Ovary (tissue), 9 donors: Measurements from ENCODE around the gene ABHD18. TPM values are rescaled to one million over a fixed set of nuclear protein-coding genes. Genes with fewer than 3 reads are reported as not detected.
"Not testable (repeated sequence)": the region's sequence is repeated elsewhere in the genome, so short reads cannot be mapped to it uniquely, and the experiment has no call there.

Experiments used
- DNase-seq, 5 donors: peaks; one replicate each; pipeline ENCODE4 v3.0.0-alpha.2; 2019 to 2020
- H3K27ac ChIP-seq, 2 donors: fragments of 200-600 bp; one replicate each; pipeline versions ENCODE4 v1.5.1 to v1.8.0; 2019 to 2022
- H3K27me3 ChIP-seq: fragments of 200-600 bp; one replicate; pipeline ENCODE4 v1.8.0; 2022
- H3K36me3 ChIP-seq: fragments of 200-600 bp; sonication (generic); one replicate; pipeline ENCODE4 v1.5.1; 2019
- H3K4me1 ChIP-seq: one replicate; pipeline ENCODE4 v1.8.1; 2013; ENCODE audit warnings: mild to moderate bottlenecking, moderate library complexity; ENCODE audit not compliant: insufficient read depth
- H3K4me3 ChIP-seq: fragments of 200-600 bp; sonication (generic); one replicate; pipeline ENCODE4 v1.5.1; 2017
- H3K9me3 ChIP-seq, 2 donors: fragments of 200-600 bp in 1 of 2; sonication (generic) in 1 of 2; one replicate each; pipeline versions ENCODE4 v1.5.1 to v1.8.1; 2013 to 2019; ENCODE audit warnings: mild to moderate bottlenecking in 1 of 2, moderate library complexity in 1 of 2
- EP300 ChIP-seq: sonication (generic); formaldehyde crosslinking; IDR thresholded peaks from one replicate; pipeline ENCODE4 v1.6.1; 2017; ENCODE audit warnings: antibody characterized with exemption
- POLR2A ChIP-seq: fragments of 450-650 bp; IDR thresholded peaks from one replicate; pipeline ENCODE4 v1.6.1; 2017; ENCODE audit warnings: antibody characterized with exemption, mild to moderate bottlenecking, moderate library complexity
- WGBS, 3 donors: extraction: QIAGEN DNeasy Blood & Tissue Kit in 1 of 3; methylation state at CpG; one replicate each; pipeline versions ENCODE4 v1.1.5 to v1.1.7; 2013 to 2017; 5-methylcytosine and 5-hydroxymethylcytosine counted together
- intact Hi-C, 4 donors: fragments of 100-400 bp; cut with DNase I; formaldehyde crosslinking; loops; one replicate each; pipeline versions ENCODE4 v1.11.0 to v1.15.1; 2022 to 2023
- polyA plus RNA-seq, 2 donors: library from polyadenylated mRNA; stranded (reverse); fragments of 200-250 nt in 1 of 2; fragments of 350-450 nt in 1 of 2; fragmentation: Illumina TruSeq in 1 of 2; extraction: RNeasy Lipid Tissue Mini Kit (QIAGEN cat#74804) in 1 of 2; gene quantifications; one replicate each; pipeline ENCODE4 v1.2.3, GENCODE V29; 2013 to 2014
- total RNA-seq, 7 donors: library from RNA; depleted of rRNA in 2 of 7; stranded (reverse); fragments of >200 nt in 2 of 7; fragmentation: NEBNext Ultra II Directional in 3 of 7; extraction: Animal tissue kit (Norgen Biotek cat#: 25700) in 3 of 7; gene quantifications; one replicate each; pipeline versions ENCODE4 v1.1.0 to v1.2.4, GENCODE V29; 2016 to 2023
- TF ChIP-seq, protein P1 (sequence below), 3 donors: fragments of 450-650 bp in 2 of 3; fragments of 200-600 bp in 1 of 3; IDR thresholded peaks; one replicate each; pipeline versions ENCODE4 v1.5.1 to v1.8.0; 2016 to 2022; ENCODE audit warnings: antibody characterized with exemption in 3 of 3, mild to moderate bottlenecking in 1 of 3
- donor health status: DM: no; HTN: no; CAD: no; lungs with moderate emphysema.
- donor health status: DM: no; HTN: no; CAD: no.
- donor health status: Bipolar disorder and iron deficiency.
- donor health status: DM: yes; HTN: yes; CAD: no.
- donor health status: DM: no; HTN: no; CAD: no.
- donor health status: DM: yes; HTN: yes; CAD: no.

The ABHD18 gene
- total and polyA plus RNA-seq, 9 donors, result 3.5 to 11.3 (median 9.1) TPM

DNA sequence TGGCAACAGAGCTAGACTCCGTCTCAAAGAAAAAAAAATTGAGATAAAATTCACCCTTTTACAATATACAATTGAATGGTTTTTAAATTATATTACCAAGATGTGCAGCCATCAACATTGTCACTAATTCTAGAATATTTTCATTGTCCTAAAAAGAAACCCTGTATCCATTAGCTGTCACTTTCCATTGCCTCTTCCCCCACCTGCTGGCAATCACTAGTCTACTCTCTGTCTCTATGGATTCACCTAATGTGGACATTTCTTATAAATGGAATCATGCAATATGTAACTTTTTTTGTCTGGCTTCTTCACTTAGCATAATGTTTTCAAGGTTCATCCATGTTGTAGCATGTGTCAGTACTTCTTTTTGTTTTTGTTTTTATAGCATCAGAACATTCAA is 20.8 kb downstream of the ABHD18 start:
- Histone ChIP-seq H3K27ac (no peak overlapping the region), H3K4me3 (no peak overlapping the region), H3K27me3 (no peaks in the 10 kb centered on the region), H3K9me3 (no peaks in the 10 kb centered on the region), H3K4me1 (no peaks in the 10 kb centered on the region), H3K36me3 (no peaks in the 10 kb centered on the region)
- TF ChIP-seq, protein P1, sequence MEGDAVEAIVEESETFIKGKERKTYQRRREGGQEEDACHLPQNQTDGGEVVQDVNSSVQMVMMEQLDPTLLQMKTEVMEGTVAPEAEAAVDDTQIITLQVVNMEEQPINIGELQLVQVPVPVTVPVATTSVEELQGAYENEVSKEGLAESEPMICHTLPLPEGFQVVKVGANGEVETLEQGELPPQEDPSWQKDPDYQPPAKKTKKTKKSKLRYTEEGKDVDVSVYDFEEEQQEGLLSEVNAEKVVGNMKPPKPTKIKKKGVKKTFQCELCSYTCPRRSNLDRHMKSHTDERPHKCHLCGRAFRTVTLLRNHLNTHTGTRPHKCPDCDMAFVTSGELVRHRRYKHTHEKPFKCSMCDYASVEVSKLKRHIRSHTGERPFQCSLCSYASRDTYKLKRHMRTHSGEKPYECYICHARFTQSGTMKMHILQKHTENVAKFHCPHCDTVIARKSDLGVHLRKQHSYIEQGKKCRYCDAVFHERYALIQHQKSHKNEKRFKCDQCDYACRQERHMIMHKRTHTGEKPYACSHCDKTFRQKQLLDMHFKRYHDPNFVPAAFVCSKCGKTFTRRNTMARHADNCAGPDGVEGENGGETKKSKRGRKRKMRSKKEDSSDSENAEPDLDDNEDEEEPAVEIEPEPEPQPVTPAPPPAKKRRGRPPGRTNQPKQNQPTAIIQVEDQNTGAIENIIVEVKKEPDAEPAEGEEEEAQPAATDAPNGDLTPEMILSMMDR (IDR thresholded peaks at IDR 0.05), result no peak
- no peak for TF ChIP-seq EP300
- intact Hi-C loops, result no loop called here
- 90 to 100% (median 100%) methylated on average over 1 of the region's 1 CpG for WGBS, 3 donors
- DNase-seq, result no peak

- H3K36me3 ChIP-seq, result peaks cover 3% of the 10 kb centered on the region
- intact Hi-C loops, result no loop called here
Observed at GRCh38 chr4:127988638-127989037, 23.4 kb downstream of the ABHD18 start.

DNA sequence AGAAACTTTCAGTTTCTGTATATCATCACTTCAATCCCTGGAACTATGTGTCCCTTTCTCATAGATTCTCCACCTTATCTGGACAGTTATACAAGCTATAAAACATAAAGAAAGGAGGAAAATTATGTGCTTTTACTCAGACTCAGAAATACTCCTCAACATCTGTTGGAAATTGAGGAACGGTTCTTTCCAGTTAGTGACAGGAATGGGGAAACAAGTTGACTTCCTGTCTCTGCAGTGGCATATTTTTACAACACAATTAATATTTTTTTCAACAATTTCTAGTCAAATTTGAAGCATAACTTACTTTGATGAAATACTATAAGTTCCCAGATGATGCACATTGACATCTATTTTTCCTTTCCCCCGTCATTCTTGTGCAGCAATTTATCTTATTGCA is 27.9 kb downstream of the ABHD18 start:
- Histone ChIP-seq H3K27me3 (no peaks in the 10 kb centered on the region), H3K36me3 (peaks cover 3% of the 10 kb centered on the region), H3K9me3 (peaks cover 0 to 3% of the 10 kb centered on the region in 2 donors), H3K4me3 (no peak overlapping the region), H3K27ac (no peak overlapping the region), H3K4me1 (no peaks in the 10 kb centered on the region)
- 88% methylated on average over 2 of the region's 2 CpGs for WGBS, 3 donors
- TF ChIP-seq EP300, result no peak
- intact Hi-C loops, result no loop called here
- no peak for DNase-seq

More at GRCh38 chr4:127988638-127989037, 23.4 kb downstream of the ABHD18 start:
- DNase-seq, result no peak
- Histone ChIP-seq H3K4me3 (no peak overlapping the region), H3K27ac (no peak overlapping the region), H3K9me3 (no peaks in the 10 kb centered on the region), H3K27me3 (no peaks in the 10 kb centered on the region), H3K4me1 (no peaks in the 10 kb centered on the region)
- TF ChIP-seq, protein P1 (IDR thresholded peaks at IDR 0.05), result no peak
- TF ChIP-seq POLR2A (no peak), EP300 (no peak)
- 95 to 96% (median 95%) methylated on average over 6 of the region's 6 CpGs for WGBS, 3 donors

DNA sequence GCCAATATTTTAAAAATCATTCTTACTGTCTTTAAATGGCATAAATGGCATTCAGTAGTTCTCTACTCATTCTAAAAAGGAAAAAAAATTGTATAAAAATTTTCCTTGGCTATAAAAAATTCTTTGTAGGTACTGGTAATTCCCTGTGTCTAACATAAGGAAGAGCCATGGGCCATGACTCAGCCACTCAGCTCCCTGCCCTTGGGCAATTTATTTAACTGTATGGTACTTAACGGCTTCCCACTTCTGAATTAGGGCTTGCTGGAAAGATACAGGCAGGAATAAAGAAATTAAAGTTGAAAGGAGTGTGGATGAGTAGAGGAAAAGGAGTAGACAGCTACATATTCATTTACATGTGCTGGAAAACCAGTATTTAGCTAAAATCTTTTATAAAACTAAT is 30.6 kb downstream of the ABHD18 start:
- no peaks in the 10 kb centered on the region for H3K27me3 ChIP-seq
- H3K36me3 ChIP-seq, result peaks cover 3% of the 10 kb centered on the region
- H3K27ac ChIP-seq, result no peak overlapping the region
- no peak overlapping the region for H3K4me3 ChIP-seq
- DNase-seq, result no peak
- H3K4me1 ChIP-seq, result no peaks in the 10 kb centered on the region
- H3K9me3 ChIP-seq, result peaks cover 0 to 3% of the 10 kb centered on the region in 2 donors
- WGBS, 3 donors, result 93 to 96% (median 94%) methylated on average over 1 of the region's 1 CpG
- no peak for TF ChIP-seq POLR2A
- TF ChIP-seq EP300, result no peak
- TF ChIP-seq, protein P1 (IDR thresholded peaks at IDR 0.05), result no peak
- intact Hi-C loops, result no loop called here

DNA sequence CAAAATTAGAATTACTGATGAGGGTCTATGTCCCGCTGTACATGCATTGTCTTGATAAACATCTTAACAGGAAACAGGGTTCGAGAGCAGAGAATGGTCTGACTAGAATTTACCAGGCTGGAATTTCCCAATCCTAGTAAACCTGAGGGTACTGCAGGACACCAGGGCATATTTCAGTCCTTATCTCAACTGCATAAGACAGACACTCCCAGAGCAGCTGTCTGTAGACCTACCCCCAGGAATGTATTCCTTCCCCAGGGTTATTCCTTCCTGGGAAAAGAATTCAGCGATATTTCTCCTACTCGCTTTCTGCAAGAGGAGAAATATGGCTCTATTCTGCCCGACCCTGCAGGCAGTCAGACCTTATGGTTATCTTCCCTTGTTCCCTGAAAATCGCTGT is 31.3 kb downstream of the ABHD18 start:
- H3K27ac ChIP-seq, DNase-seq, H3K9me3 ChIP-seq, intact Hi-C loops, H3K4me3 ChIP-seq, H3K27me3 ChIP-seq, H3K4me1 ChIP-seq, H3K36me3 ChIP-seq: not testable (repeated sequence)
- WGBS, 3 donors, result 88 to 98% (median 96%) methylated on average over 6 of the region's 6 CpGs
